ENCODE data around the gene CSRNP2.
A peak's percentile ranks its signal among the peaks of the same experiment; 100 is the strongest.
"Not testable (repeated sequence)": the region's sequence is repeated elsewhere in the genome, so short reads cannot be mapped to it uniquely, and the experiment has no call there.

CSRNP2 gene, protein sequence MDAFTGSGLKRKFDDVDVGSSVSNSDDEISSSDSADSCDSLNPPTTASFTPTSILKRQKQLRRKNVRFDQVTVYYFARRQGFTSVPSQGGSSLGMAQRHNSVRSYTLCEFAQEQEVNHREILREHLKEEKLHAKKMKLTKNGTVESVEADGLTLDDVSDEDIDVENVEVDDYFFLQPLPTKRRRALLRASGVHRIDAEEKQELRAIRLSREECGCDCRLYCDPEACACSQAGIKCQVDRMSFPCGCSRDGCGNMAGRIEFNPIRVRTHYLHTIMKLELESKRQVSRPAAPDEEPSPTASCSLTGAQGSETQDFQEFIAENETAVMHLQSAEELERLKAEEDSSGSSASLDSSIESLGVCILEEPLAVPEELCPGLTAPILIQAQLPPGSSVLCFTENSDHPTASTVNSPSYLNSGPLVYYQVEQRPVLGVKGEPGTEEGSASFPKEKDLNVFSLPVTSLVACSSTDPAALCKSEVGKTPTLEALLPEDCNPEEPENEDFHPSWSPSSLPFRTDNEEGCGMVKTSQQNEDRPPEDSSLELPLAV

DNA sequence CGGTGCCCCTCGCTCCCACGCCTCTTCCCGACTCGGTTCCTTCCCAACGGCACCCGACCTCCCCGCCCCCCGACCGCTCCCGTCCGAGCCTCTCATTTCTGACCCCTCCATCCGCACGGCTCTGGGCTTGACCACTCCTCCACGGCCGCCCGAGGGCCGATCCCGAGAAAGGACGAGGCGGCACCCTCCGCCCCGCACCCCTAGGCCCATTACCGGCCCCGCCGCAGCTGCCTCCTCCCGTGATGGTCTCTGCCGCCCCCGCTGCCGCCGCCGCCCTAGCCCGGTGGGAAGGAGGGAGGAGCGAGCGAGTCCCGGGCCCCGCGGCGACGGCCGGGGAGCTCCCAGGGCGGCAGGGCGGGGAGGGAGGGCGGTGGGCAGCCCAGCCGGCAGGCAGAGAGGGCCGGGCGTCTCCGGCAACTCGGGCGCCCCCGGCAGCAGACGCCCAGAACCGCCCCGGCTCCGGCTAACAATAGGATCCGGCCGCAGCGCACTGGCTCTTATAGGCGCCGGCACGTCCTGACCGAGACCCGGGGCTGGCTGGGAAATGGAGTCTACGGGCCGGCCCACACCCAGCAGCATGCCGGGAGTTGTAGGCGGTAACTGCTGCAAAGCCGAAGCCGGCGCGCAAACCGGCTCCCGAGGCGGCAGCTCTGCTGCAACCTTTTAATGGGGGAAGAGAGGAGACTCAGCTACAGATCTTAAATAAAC lies at the start of gene CSRNP2:
Gene CSRNP2 (minus strand): TSS at position 471 of the 708 bp plus-strand sequence. CDS start 7,035 bp downstream, outside the sequence.
- DNase-seq = peak; percentile 91

DNA sequence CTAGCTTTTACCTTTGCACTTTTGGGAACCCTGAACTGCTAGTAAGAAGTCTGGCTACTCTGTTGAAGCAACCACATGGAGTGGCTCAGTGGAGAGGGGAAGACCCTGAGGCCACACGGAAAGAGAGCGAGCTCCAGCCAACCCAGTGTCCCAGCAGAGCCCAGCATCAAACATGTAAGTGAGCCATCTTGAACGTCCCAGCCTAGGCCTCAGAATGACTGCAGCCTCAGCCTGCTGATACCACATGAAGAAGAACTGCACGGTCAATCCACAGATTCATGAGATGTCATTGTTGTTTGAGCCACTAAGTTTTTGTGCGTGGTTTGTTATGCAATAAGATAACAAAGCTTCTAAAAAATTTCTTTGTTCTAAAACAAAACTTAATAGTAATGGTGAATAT lies 49.3 kb upstream of the CSRNP2 start:
- peak; percentile 39 for DNase-seq

DNA sequence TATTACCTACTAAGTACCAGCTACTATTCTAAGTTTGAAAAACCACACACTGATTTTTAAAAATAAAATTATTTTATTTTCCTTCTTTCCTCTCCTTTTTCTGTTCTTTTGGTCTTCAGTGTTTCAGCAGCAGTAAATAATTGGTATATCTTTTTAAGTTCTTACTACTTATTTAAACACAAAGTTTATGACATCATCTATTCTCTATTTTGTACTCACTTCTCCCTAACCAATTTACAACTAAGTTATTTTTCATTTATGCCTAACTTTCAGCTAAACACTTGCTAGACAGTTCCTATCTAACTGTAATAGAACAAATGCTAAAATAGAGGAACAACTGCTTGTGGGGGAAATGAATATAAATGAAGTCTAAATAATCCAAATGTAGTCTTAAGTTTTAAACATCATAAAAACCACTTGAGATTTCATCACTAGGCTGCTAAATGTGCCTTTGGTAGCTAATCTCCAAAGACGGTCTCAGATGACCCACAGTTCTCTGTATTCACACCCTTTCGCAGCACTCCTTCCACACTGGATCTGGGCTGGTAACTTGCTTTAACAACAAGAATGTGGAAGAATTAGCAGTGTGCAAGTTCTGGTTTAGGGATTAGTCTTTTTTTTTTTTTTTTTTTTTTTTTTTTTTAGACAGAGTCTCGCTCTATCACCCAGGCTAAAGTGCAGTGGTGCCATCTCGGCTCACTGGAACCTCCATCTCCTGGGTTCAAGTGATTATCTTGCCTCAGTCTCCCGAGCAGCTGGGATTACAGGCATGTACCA lies 48.5 kb upstream of the CSRNP2 start:
- DNase-seq = peak; percentile 65

DNA sequence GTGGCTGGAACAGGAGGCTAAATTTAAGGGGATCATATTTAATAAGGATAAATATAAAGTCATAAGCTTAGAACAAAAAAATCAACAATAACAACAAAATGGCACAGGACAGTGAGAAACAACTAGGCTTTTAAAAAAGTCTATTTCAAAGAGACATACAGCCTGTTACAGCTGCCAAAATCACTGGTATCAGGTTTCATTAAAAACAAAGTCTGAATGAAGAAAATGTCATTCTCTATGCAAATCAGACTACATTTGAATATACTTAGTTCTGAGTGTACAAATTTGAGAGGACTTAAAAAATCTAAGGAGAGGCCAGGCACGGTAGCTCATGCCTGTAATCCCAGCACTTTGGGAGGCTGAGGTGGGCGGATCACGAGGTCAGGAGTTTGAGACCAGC lies 45.5 kb upstream of the CSRNP2 start:
- no peak for DNase-seq

DNA sequence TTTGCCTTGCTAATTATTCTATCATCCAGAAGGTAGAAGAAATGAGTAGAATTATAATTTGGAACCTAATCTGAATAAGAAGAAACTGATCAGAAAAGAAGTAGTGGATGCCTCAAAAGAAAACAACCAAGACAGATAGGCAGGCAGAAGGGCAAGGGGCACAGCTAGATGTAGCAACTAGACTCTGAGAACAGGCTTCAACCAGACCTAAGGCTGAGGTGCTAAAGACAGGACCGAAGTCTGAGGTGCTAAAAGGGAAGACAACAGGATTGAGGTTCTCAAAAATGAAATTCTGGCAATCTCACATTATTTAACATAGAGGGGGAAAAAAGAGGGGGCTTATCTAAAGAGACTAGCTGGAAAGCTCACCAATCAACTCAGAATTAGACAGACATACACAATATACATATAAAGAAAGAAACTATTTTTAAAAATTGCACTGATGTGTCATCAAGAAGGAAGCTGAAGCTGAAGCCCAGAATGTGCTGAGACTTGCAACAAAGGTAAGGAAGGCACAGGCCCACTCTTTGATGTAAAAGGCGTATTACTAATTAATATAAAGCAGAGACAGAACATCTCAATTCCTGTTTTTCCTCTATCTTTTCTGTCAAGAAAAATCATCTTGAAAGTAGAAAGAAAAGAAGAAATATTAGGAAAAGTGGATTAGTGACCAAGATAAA lies 43.8 kb upstream of the CSRNP2 start:
- no peak for DNase-seq

DNA sequence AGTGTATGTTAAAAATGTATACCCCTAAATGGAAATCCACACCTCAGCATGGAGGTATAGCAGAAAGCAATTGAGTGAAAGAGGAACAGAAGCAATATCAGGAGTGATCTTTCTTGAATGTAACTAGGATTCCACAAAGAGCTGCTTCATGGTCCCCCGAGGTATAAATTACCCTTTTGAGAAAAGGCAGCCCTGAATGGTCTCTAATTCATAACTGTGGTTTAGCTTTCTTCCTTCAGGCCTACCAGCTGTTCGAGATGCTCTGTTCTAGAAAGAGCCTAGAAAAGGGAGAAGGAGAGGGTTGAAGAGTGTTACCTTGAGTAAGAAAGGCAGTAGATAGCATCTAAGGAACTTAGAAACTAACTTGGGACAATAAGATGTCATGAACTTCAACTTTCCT lies 42.9 kb upstream of the CSRNP2 start:
- no peak for DNase-seq

DNA sequence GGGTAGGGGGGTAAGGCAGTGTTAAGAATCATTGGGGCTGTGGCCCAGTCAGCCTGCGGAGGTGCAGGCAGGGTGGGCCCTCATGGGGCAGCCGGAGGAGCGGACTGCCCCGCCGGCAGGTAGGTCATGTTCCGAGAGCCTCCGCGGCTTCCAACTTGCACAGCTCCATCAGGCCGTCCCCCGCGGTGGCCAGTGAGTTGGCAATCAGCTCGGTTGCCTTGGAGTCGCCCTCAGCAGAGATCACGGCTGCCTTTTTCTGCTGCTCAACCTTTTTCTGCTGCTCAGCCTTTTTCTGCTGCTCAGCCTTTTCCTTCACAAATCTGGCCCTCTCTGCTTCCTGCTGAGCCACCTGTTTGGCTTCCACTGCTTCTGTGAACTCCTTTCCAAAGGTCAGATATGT lies 41.1 kb upstream of the CSRNP2 start:
- DNase-seq = no peak

DNA sequence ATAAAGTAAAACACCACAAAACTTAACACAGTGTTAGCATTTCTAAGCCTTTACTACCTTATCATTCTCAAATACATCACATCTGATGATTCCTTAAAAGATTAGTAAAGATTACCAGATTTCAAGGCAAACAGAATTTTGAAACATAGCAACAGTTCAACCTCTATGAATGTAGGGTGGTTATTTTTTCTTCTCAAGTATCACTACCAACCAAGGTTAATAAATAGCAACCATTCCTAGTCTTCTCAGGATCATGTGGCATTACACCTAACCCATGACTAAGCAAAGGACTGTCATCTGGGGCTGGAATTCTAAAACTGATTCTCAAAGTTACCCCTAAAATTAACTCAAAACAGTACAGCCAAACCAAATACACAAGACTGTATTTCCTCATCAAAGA lies 39.4 kb upstream of the CSRNP2 start:
- no peak for DNase-seq

DNA sequence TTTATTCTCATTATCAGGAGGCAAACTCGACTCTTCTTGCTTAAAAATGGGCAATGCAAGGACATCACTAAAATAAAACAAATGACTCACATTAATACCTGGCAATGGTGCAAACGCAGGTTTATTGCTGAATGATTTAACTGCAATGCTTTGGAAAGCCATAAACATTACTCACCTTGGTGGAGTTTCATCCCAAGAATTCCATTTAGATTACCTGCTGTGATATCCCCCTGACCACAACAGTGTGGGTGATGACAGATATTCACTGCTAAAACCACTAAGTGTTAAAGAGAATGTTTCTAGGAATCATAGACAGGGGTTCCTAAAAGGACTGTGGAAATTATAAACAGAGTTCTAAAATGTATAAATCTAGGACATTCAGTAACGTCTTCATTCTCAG lies 35.3 kb upstream of the CSRNP2 start:
- no peak for DNase-seq

DNA sequence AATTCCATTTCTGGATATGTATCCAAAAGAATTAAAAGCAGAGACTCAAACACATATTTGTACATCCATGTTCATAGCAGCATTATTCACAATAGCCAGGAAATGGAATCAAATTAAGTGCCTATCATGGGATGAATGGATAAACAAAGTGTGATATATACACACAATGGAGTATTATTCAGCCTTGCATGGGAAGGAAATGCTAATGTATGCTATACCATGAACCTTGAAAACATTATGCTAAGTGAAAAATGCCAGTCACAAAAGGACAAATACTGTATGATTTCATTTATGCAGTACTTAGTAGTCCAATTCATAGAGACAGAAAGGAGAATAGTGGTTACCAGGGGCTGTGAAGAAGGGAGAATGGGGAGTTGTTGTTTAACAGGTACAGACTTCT lies 32.1 kb upstream of the CSRNP2 start:
- DNase-seq = no peak

DNA sequence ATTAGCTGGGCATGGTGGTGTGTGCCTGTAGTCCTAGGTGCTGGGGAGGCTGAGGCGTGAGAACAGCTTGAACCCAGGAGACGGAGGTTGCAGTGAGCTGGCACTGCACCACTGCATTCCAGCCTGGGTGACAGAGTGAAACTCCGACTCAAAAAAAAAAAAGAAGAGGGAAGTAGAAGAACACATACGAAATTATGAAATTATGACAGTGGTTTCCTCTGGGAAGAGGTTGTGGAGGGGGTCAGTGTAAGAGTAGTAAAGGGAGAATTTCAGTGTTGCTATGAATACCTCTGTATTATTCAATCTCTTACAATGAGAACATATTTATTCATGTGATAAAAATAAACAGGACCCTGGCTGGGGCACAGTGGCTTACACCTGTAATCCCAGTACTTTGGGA lies 24.7 kb upstream of the CSRNP2 start:
- peak; percentile 75 for DNase-seq

DNA sequence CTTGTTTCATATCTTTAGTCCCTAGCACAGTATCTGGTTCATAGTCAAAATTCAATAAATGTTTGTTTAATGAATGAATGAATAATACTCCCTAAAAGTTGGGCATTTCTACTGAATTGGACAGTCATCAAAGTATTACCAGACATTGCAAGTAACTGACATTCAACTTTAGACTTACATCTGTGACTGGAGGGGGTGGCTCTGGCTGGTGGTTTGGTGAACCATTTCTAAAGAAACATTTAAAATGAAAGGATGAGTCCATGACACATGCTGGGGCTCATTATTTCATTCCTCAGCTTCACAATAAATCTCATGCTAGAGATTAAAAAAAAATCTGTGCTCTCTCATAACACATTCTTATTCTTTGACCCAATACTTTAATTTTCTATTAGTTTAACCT lies 20.6 kb upstream of the CSRNP2 start:
- DNase-seq = no peak

DNA sequence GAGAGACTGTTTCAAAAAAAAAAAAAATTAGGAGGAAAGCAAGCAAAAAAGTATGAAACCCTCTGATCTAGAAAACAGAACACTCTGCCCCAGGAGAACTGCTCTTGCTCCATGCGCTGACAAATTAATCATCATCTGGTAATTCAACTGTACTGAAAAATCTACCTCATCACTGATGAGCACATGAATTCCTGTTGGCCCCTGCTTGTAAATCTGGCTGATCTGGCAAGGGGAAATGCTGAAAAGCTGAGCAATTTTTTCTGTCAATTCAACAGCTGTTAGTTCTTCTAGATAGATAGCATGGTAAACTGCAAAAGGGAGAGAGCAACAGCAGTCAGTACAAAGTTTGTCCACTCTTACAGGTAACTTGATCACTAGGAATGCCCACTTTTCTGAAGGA lies 15.2 kb upstream of the CSRNP2 start:
- no peak for DNase-seq

DNA sequence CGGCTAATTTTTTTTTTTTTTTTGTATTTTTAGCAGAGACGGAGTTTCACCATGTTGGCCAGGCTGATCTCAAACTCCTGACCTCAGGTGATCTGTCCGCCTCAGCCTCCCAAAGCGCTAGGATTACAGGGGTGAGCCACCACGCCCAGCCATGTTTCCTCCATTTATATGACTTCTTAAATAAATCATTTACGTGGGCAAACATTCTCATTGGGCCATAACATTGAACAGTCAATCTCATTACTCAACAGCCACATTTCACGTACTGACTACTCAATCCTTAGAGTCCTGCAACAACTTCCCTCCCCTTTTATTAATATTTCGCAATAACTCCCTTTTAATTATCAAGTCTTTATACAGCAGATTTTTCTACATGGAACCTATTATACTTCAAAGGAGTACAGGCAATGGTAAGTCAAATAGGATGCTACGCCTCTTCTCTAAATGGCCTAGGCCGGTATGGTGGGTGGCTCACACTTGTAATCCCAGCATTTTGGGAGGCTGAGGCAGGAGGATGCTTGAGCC lies 7.4 kb upstream of the CSRNP2 start:
- no peak for DNase-seq

DNA sequence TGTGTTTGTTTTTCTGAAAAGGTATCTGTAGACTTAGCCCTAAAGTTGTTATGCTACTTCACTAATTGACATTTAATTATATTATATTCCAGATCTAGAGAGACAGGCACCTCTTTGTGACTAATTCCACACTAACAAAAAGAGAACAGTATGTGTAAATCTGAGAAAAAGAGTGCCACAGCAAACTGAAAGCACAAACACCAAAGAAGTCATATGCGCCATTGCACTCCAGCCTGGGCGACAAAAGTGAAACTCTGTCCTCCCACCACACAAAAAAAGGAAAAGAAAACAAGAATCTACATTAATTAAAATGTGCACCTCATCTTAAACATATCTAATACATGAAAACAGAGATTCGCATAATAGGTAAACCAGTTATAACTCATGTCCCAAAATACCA lies 4.4 kb upstream of the CSRNP2 start:
- DNase-seq = no peak

DNA sequence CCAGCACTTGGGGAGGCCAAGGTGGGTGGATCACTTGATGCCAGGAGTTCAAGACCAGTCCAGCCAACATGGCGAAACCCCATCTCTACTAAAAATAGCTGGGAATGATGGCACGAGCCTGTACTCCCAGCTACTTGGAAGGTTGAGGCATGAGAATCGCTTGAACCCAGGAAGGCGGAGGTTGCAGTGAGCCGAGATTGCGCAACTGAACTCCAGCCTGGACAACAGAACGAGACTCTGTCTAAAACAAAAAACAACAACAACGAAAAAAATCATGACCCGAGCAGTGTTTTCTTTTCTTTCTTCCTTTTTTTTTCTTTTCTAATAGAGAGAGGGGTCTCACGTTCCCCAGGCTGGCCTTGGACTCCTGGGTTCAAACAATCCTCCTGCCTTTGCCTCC lies 3.5 kb upstream of the CSRNP2 start:
- DNase-seq = no peak

DNA sequence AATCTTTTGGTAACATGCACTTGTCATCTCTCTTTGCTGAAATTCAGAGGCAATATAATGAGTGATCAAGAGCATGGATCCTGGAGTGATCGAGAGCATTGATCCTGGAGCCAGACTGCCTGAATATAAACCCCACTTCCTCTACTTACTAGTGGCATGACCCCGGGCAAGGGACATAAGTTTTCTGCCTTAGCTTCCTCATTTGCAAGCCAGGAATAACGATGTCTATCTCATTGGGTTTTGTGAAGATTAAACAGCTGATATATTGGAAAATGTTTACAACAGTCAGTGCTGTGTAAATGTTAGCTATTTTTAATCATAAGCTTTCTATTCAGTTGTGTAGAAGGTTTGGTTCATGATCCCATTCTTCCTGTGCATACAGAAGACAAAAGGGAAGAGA lies 2.4 kb upstream of the CSRNP2 start:
- DNase-seq = peak; percentile 66

DNA sequence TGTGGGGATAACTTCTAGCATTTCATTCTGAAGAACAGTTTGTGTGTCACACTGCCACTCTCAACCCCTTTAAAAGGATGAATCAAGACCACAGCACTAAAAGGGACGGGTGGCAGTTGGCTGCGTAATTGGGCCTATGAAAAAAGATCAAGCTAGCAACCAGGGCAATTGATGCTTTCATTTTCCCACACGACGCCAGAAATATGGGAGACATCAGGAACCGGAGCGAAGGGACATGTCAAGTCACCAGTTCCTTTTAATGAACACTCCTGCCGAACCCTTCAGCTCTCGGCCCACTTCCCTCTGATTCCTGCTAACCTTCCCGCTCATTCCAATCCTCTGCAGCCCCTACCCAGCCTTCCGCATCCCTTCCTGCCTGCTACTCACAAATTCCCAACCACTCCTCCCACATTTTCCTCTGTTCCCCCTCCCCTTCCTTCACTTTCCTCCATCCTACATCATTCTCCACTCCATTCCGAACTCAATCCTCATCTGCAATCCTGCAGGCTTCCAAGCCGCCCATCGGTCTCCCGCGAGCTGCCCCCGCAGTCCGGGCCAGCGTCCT lies 753 bp downstream of the CSRNP2 start:
- peak; percentile 17 for DNase-seq

DNA sequence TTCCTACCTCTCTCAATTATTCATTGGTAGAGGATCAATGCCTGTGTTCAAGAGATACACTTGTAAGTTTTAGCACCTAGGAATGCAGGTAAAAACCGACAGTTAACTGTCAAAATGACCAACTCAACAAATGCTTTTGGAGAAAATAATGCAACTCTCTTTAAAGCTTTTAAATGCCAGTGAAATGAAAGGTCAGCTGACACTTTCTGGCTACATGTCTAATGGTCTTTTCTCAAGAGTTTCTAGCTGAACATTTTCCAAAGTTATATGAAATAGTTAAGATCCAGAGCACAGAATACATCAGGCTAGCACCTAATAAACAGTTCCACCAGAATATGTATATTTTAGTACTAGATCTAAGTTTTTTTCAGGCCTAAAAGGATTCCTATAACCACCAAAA lies 2.0 kb downstream of the CSRNP2 start:
- DNase-seq = no peak

DNA sequence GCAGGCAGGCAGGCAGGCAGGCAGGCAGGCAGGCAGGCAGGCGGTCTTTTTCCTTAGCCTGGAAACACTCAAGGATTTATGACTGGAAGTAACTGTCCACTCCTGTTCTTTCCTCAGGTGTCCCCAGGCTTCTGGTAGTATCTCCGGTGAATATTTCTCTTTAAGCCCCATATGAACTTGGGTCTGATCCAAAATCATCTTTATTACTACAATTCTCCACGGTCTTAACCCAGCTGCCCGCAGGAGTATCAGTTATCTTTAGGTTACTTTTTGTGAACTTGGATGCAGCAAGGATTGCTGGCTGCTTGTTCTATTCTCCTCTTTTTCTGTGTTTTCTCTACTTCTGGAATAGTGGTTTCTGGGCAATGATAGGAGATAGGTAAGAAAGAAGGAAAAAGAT lies 3.3 kb downstream of the CSRNP2 start:
- no peak for DNase-seq

DNA sequence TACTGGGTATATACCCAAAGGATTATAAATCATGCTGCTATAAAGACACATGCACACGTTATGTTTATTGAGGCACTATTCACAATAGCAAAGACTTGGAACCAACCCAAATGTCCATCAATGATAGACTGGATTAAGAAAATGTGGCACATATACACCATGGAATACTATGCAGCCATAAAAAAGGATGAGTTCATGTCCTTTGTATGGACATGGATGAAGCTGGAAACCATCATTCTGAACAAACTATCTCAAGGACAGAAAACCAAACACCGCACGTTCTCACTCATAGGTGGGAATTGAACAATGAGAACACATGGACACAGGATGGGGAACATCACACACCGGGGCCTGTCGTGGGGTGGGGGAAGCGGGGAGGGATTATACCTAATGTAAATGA lies 4.5 kb downstream of the CSRNP2 start:
- not testable (repeated sequence) for DNase-seq

DNA sequence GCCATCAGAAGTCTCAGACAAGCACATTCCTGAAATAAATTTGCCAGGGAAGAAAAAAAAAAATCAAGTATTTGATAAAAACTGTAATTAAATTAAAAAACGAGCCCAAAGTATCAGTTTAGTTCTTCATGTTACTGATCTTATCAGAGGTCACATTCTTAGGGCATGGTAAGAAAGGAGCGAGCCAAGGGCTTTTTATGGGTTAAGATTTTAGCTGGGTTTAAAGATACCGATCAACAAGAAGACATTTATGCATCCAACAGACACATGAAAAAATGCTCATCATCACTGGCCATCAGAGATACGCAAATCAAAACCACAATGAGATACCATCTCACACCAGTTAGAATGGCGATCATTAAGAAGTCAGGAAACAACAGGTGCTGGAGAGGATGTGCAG lies 5.0 kb downstream of the CSRNP2 start:
- DNase-seq = not testable (repeated sequence)

All from MV-4-11 (cell line).